B cell (primary cell): ENCODE results near the gene CRBN.

Experiments
- EZH2 ChIP-seq: IDR thresholded peaks from 2 replicates; pipeline ENCODE4 v1.6.1; 2012; ENCODE audit warnings: borderline replicate concordance, low read depth, mild to moderate bottlenecking, moderate library complexity, low read length; ENCODE audit not compliant: insufficient read depth, poor library complexity, severe bottlenecking
- TF ChIP-seq, protein P1 (sequence below): fragments of 200-600 bp; IDR thresholded peaks from one replicate; pipeline ENCODE4 v1.8.0; 2022; ENCODE audit warnings: antibody characterized with exemption, mild to moderate bottlenecking

DNA sequence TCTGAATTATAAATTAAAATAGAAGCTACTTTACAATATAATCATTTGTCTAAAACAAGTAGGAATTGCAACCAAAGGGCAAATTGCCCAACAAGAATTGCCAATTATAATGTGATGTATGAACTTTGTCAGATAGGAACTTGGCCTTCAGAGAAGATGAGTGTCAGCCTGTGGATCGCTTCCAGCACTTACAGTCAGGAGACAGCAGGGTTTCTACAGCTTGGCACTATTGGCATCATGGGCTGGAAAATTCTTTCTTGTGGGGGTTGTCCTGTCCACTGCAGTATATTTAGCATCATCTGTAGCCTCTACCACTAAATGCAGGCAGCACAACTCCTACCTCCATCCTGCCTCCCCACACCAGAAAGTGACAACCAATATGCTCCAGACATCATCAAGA is 48.1 kb upstream of the CRBN start:
- TF ChIP-seq, protein P1, sequence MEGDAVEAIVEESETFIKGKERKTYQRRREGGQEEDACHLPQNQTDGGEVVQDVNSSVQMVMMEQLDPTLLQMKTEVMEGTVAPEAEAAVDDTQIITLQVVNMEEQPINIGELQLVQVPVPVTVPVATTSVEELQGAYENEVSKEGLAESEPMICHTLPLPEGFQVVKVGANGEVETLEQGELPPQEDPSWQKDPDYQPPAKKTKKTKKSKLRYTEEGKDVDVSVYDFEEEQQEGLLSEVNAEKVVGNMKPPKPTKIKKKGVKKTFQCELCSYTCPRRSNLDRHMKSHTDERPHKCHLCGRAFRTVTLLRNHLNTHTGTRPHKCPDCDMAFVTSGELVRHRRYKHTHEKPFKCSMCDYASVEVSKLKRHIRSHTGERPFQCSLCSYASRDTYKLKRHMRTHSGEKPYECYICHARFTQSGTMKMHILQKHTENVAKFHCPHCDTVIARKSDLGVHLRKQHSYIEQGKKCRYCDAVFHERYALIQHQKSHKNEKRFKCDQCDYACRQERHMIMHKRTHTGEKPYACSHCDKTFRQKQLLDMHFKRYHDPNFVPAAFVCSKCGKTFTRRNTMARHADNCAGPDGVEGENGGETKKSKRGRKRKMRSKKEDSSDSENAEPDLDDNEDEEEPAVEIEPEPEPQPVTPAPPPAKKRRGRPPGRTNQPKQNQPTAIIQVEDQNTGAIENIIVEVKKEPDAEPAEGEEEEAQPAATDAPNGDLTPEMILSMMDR, result no peak
- no peak for TF ChIP-seq EZH2
